ENCODE measurements around the gene ANKRD40. TPM values are rescaled to one million over a fixed set of nuclear protein-coding genes. Genes with fewer than 3 reads are reported as not detected.

The ANKRD40 gene
- total RNA-seq, 1 experiment from 2014 or later: 72.0 TPM

- BruUV-seq (replicated peaks): no TSS peak
- H2AFZ ChIP-seq (ENCODE audit: low read depth, low read length, poor library complexity, severe bottlenecking): no peak overlapping the region
- peaks cover 0 to 38% of the 10 kb centered on the region in 2 experiments; a peak in 2 of 4 replicates for H3K4me1 ChIP-seq (ENCODE audit: control insufficient read depth in 1 of 2, insufficient read depth in 2 of 2, low read length in 2 of 2)
- H3K27ac ChIP-seq (ENCODE audit: low read depth, low read length): no peak overlapping the region
- RAD21 ChIA-PET (ENCODE audit: low non-redundant PET in 1 of 2, low total read pairs in 2 of 2, uncharacterized antibody in 2 of 2, unreplicated experiment in 2 of 2): no interaction called here
- peaks cover 75% of the 10 kb centered on the region for H3K79me2 ChIP-seq (ENCODE audit: insufficient read depth, low read length)
- TF ChIP-seq YY1 (IDR thresholded peaks at IDR 0.05; ENCODE audit: extremely low read depth, insufficient replicate concordance, low read depth, low read length) (no peak), CBX3 (IDR thresholded peaks at IDR 0.05; ENCODE audit: low read depth) (no peak), TCF7L2 (IDR thresholded peaks at IDR 0.05; ENCODE audit: borderline replicate concordance, extremely low read depth, insufficient read depth, insufficient read length) (no peak), POLR2AphosphoS5 (IDR thresholded peaks at IDR 0.05; ENCODE audit: low read depth, low read length) (no peak), ELF1 (IDR thresholded peaks at IDR 0.05; ENCODE audit: borderline replicate concordance, low read depth) (no peak), EZH2 (IDR thresholded peaks at IDR 0.05) (no peak), EGR1 (IDR thresholded peaks at IDR 0.05; ENCODE audit: low read depth) (no peak), CEBPB (IDR thresholded peaks at IDR 0.05; ENCODE audit: low read depth) (no peak), ZBTB33 (IDR thresholded peaks at IDR 0.05; ENCODE audit: extremely low read depth, insufficient replicate concordance, low read length) (no peak), SP1 (IDR thresholded peaks at IDR 0.05; ENCODE audit: low read depth) (no peak), JUND (IDR thresholded peaks at IDR 0.05) (no peak), SIN3A (IDR thresholded peaks at IDR 0.05; ENCODE audit: low read depth) (no peak)
- TF ChIP-seq, protein P1, sequence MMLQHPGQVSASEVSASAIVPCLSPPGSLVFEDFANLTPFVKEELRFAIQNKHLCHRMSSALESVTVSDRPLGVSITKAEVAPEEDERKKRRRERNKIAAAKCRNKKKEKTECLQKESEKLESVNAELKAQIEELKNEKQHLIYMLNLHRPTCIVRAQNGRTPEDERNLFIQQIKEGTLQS (IDR thresholded peaks at IDR 0.05): no peak
- TF ChIP-seq, protein P2, sequence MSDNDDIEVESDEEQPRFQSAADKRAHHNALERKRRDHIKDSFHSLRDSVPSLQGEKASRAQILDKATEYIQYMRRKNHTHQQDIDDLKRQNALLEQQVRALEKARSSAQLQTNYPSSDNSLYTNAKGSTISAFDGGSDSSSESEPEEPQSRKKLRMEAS (IDR thresholded peaks at IDR 0.05): no peak
- DNase-seq (ENCODE audit: low read depth, low spot score) (no peak), ATAC-seq (no peak)
- no peak overlapping the region for H3K4me2 ChIP-seq (ENCODE audit: low read length)
- peaks cover 15 to 26% of the 10 kb centered on the region in 2 experiments for H3K36me3 ChIP-seq (ENCODE audit: control insufficient read depth in 1 of 2, insufficient read depth in 2 of 2, low read length in 2 of 2)
- H3K9ac ChIP-seq (ENCODE audit: low read length): no peak overlapping the region
- H3K9me3 ChIP-seq (ENCODE audit: control insufficient read depth in 1 of 2, insufficient read depth in 1 of 2, low read depth in 1 of 2, low read length in 2 of 2): no peaks in the 10 kb centered on the region
- no peak overlapping the region for H3K4me3 ChIP-seq (replicated peaks in 1 of 2; ENCODE audit: low read depth in 1 of 2, low read length in 2 of 2)
- no peaks in the 10 kb centered on the region for H3K27me3 ChIP-seq (ENCODE audit: insufficient read depth, low read length)
- intact Hi-C loops (cut with micrococcal nuclease): no loop called here
- CTCF ChIA-PET: interaction anchor here (1.0 to 1.3 kb wide), 2 partner anchors 8 to 73 kb away, joined by 3 to 6 read pairs; no protein-coding TSS in a partner anchor
- POLR2A ChIA-PET: no interaction called here
- H4K20me1 ChIP-seq (ENCODE audit: insufficient read depth): no peaks in the 10 kb centered on the region; the same call in 1 of the 2 replicates
- H3K9me2 ChIP-seq (ENCODE audit: insufficient read depth): no peaks in the 10 kb centered on the region
Measured at GRCh38 chr17:50703162-50703561, 4.6 kb downstream of the ANKRD40 start.
